Transverse colon (tissue), 4 donors: ENCODE data around the gene TMEM253.

Experiments used
- EP300 ChIP-seq: sonication (generic); formaldehyde crosslinking; IDR thresholded peaks from one replicate; pipeline ENCODE4 v1.6.1; 2017; ENCODE audit warnings: antibody characterized with exemption, low read depth
- POLR2A ChIP-seq: fragments of 450-650 bp; IDR thresholded peaks from one replicate; pipeline ENCODE4 v1.6.1; 2016; ENCODE audit warnings: antibody characterized with exemption, mild to moderate bottlenecking, moderate library complexity
- POLR2AphosphoS5 ChIP-seq, 3 donors: sonication (generic); formaldehyde crosslinking; IDR thresholded peaks; one replicate each; pipeline ENCODE4 v1.6.1; 2016; ENCODE audit warnings: antibody characterized with exemption in 3 of 3
- TF ChIP-seq, protein P1 (sequence below), 5 experiments: fragments of 200-600 bp in 3 of 5; fragments of 450-650 bp in 2 of 5; sonication (generic) in 3 of 5; IDR thresholded peaks; 1 replicate in 2 of 5; 2 replicates in 3 of 5; pipeline ENCODE4 v1.5.1; 2016 to 2017; ENCODE audit warnings: antibody characterized with exemption in 5 of 5, inconsistent platforms in 3 of 5, mild to moderate bottlenecking in 2 of 5, moderate library complexity in 1 of 5

DNA sequence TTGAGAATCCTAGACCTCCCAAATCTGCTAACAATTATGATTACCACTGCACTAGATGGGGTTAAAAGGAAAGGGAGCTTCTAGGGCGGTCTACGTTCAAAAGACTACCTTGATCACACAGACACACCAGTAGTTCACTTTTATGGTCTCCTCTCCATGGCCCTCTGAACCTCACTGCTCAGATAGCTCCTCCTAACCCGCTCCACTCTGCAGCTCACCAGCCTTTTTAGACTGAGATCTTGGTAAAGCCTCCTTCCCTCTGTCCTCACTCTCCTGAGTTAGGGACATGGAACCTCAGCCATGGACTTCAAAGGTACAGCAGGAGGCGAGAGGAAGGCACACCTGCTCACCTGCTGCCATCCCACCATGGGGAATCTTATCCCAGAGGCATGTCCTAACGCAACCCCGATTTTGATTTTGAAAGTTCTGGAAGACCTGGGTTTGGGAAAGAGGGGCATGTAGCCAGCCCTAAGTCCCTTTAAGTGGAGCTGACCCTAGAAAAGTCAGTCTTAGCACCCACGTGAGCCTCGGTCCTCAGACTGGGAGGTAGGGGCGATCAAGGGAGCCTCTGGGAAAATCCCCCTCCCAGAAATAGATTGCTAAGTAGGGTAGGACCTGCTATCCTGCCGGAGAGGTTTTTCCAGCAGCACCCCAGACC lies 3.8 kb upstream of the TMEM253 start:
- TF ChIP-seq, protein P1, sequence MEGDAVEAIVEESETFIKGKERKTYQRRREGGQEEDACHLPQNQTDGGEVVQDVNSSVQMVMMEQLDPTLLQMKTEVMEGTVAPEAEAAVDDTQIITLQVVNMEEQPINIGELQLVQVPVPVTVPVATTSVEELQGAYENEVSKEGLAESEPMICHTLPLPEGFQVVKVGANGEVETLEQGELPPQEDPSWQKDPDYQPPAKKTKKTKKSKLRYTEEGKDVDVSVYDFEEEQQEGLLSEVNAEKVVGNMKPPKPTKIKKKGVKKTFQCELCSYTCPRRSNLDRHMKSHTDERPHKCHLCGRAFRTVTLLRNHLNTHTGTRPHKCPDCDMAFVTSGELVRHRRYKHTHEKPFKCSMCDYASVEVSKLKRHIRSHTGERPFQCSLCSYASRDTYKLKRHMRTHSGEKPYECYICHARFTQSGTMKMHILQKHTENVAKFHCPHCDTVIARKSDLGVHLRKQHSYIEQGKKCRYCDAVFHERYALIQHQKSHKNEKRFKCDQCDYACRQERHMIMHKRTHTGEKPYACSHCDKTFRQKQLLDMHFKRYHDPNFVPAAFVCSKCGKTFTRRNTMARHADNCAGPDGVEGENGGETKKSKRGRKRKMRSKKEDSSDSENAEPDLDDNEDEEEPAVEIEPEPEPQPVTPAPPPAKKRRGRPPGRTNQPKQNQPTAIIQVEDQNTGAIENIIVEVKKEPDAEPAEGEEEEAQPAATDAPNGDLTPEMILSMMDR (IDR thresholded peaks at IDR 0.05) = no peak
- TF ChIP-seq POLR2A (peak; percentile 23), EP300 (no peak), POLR2AphosphoS5 (IDR thresholded peaks at IDR 0.05) (peak in 1 of 3 donors; percentile 24)
